NCI-H2227 treated with DMSO at 0.1 percent for 48 hours (cell line): ENCODE data around the gene KLHDC3.

Experiments used
- DNase-seq: peaks from one replicate; lab custom pipeline; 2025; lab: John Stamatoyannopoulos, UW

Gene KLHDC3, protein sequence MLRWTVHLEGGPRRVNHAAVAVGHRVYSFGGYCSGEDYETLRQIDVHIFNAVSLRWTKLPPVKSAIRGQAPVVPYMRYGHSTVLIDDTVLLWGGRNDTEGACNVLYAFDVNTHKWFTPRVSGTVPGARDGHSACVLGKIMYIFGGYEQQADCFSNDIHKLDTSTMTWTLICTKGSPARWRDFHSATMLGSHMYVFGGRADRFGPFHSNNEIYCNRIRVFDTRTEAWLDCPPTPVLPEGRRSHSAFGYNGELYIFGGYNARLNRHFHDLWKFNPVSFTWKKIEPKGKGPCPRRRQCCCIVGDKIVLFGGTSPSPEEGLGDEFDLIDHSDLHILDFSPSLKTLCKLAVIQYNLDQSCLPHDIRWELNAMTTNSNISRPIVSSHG

GRCh38 chr6:43013843-43014433 is at the start of gene KLHDC3, which contains the start of gene MEA1:
KLHDC3 (plus strand) TSS chr6:43014249; CDS start chr6:43017193, 2,944 bp downstream.
MEA1 (minus strand) TSS chr6:43013946; CDS start chr6:43013813, 133 bp downstream.
- peak; percentile 97 for DNase-seq

DNA sequence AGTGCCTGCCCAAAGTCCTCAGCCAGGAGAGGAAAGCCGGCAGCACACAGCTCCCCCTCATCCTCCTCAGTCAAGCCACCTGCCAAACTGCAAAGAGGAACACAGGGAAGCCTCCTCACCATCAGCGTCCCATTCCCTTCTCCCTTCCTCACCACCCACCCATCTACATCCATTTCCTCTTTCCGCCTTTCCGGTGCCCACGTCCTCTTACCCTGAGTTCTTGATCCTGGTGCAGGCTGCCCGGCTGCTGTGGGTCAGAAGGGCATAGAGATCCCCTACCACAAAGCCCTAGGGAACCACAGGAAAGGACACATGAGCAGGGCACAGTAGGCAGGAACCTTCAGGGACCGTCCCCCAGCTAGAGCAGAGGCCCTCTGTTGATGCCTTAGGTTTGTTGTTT is 47.5 kb upstream of the KLHDC3 start:
- no peak for DNase-seq

DNA sequence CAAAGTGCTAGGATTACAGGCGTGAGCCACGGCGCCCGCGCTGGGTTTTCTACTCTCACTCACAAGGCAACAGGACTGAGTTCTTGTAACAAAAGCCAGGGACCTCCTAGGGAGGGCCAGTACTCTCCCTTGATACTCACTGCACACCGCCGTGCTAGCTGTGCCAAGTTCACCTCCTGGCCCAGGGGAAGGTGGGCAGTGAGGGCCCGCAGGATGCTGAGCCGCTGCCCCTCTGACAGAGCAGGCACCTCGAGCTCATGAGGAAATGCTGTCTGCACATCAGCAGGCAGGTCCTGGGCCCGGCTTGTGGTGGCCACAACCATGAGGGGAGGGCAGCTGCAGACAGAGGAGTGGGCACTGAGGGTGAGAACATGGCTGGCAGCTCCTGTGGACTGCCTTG is 46.8 kb upstream of the KLHDC3 start:
- no peak for DNase-seq

DNA sequence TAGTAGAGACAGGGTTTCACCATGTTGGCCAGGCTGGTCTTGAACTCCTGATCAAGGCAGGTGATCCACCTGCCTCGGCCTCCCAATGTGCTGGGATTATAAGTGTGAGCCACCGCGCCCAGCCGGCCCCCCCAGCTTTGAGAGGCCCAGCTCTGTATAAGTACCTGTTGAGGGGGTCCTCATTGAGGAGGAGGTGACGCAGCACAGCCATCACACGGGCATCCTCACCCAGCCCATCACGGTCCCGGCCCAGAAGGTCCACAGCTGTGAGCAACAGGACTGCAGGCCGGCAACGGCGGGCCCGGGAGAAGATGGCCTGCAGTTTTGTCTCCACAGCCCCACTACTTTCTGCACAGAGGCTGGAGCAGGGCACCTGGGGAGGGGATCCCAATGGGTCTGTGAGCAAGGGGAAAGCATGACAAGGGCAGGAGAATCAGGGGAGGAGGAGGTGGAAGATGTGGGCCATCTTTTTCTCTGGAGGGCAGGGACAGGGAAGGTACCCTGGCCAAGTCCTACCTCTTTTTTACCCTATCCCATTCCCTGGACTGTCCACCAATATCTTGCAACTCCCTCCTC is 45.8 kb upstream of the KLHDC3 start:
- DNase-seq = no peak

DNA sequence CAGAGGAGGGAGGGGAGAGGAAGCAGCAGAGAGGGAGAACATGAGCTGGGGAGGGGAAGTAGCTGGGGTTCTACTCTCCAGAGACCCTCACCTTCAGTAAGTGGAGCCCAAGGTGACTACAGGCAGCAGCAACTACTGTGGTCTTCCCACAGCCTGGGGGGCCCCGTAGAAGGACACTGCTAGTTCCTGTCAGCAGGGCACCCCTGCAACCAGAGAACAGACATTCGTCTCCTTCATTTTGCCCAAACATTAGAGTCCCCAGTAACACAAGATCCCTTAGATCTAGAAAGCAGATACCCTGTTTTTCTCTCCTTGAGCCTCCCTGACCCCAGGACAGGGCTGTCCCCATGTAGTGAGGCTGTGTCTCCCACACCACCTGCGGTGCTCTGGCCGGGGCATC is 45.3 kb upstream of the KLHDC3 start:
- no peak for DNase-seq

- no peak for DNase-seq
Observed at GRCh38 chr6:42969431-42969830, 44.6 kb upstream of the KLHDC3 start.

GRCh38 chr6:42969934-42970333 is 44.1 kb upstream of the KLHDC3 start:
- DNase-seq = no peak

DNA sequence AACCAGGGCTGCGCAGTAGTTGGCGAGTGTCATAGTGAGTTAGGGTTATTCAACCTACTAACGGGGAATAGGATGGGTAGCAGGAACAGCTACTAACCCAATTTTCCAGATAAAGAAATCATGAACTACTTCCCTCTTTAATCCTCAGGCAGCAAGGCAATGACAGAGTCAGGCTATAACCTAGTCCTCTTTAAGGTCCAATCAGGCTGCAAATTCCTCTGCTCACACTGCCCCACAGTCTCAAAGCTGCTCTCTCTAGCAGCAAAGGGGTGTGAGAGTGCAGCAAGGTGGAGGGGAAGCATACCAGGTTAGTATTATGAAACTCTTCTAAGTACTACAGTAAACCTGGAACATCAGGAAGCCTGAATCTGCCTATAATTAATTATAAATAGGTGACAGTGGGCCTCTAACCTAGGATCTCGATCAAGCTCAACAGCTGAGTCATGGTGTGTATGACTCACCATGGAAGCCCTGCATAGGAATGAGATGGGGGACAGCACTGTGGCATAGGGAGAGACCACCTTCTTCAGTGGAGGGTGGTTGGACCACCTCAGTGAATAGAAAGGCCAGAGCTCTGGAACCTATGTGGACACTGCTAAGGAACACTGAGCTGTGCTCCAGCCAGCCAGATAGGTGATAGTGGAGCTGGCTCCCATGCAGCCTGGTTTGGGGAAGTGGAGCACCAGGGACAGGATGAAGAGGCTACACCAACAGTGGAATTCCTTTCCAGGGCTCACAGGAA is 43.0 kb upstream of the KLHDC3 start:
- no peak for DNase-seq

- no peak for DNase-seq
Observed at GRCh38 chr6:42971746-42972327, 42.2 kb upstream of the KLHDC3 start.

DNA sequence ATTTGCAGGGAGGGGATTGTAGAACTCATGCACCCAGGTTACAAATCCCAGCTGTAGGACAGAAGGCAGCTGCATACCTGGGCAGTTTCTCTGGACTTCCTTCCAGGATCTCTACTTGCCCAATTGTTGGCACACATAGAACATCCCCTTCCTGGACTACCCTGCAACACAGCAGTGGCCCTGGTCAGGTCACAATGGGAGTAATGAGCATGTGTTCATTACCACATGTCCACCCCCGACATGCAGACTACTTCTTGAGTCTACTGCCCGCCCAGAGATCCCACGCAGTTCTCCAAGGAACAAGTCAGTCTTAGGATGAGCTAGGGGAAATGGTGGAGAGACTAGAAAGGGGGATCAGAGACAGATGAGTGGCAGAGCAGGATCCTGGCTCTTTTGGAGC is 40.1 kb upstream of the KLHDC3 start:
- DNase-seq = no peak

DNA sequence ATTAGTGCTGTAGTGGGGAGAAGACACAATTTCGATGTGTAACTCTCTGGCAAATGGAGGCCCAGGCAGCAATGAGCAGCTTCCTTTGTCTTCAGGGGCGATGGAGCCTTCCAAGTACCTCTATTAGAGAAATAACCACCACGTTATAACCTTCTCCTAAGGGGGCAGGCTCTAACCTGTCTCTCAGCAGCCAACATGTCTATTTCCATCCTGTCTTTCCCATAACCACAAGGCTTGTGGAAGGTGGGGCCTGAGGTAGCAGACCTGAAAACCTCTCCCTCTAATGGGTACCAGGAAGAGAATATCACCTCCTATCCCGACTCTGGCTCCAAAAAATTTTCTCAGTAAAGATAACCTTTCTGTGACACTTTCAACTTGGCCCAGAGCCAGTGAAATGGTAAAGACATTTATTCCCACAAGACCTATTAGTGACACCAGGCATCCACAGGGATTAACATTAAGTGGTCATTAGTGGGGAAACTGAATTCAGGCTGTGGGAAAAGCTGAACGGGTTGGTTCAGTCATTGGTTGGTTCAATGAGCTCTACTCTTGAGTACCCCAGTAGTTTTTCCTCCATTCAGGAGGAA is 39.0 kb upstream of the KLHDC3 start:
- no peak for DNase-seq

- DNase-seq = no peak
Observed at GRCh38 chr6:42978487-42978838, 35.6 kb upstream of the KLHDC3 start.

DNA sequence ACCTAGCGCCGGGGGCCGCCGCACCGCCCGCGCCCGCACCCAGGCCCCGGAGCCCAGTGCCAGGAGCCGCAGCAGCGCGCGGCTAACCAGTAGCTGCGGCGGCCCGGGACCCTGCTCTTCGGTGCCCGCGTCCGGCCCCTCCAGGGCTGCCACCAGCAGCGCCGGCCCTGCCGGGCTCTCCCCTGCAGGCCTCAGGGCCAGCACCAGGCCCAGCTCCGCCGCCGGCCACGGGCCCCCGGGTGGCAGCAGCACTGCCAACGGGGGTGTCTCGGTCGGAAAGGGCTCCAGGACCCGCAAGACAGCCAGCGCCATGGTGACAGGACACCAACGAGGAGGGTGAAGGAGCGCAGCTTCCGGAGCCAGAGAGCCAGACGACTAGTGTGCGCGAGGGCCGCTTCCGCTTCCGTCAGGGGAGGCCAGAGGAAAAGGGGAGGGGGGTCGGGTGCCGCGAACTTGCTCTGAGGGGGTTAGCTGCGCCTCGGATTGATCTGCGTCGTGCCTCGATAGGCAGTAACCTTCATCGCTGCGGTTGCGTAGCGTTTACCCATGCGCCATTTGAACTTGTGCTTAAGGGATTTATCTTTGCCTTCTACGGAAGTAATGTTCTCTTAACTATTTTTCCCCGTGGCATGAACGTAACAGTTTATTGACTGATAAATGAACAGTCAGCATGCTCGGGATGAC is 35.1 kb upstream of the KLHDC3 start, which contains the start of gene PEX6:
PEX6 (minus strand) TSS at position 343 of the 684 bp plus-strand sequence; CDS start at position 312, 31 bp downstream.
- DNase-seq = peak; percentile 89

- DNase-seq = no peak
Observed at GRCh38 chr6:42979523-42980177, 34.4 kb upstream of the KLHDC3 start.

DNA sequence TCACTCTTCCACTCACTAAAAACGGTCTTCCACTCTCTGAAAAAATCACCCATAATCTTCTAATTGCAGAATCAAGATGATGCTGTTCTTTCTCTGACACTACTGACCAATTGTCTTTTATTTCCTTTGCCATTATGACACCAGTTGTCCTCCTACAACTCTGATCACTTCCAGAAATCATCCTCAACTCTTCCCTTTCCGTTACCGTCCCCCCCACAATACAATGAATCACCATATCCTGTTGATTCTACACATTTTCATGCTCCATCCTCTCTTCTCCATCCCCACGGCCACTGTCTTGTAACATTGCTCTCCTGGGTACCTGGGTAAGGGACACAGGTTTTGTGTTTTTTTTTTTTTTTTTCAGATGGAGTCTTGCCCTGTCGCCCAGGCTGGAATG is 32.2 kb upstream of the KLHDC3 start:
- no peak for DNase-seq

- peak; percentile 94 for DNase-seq
Observed at GRCh38 chr6:42984001-42984923, 29.8 kb upstream of the KLHDC3 start, which contains the start of gene PPP2R5D. PPP2R5D (plus strand) TSS chr6:42984570; CDS start chr6:42984678, 108 bp downstream.

- DNase-seq = no peak
Observed at GRCh38 chr6:42984924-42985475, 29.0 kb upstream of the KLHDC3 start.

DNA sequence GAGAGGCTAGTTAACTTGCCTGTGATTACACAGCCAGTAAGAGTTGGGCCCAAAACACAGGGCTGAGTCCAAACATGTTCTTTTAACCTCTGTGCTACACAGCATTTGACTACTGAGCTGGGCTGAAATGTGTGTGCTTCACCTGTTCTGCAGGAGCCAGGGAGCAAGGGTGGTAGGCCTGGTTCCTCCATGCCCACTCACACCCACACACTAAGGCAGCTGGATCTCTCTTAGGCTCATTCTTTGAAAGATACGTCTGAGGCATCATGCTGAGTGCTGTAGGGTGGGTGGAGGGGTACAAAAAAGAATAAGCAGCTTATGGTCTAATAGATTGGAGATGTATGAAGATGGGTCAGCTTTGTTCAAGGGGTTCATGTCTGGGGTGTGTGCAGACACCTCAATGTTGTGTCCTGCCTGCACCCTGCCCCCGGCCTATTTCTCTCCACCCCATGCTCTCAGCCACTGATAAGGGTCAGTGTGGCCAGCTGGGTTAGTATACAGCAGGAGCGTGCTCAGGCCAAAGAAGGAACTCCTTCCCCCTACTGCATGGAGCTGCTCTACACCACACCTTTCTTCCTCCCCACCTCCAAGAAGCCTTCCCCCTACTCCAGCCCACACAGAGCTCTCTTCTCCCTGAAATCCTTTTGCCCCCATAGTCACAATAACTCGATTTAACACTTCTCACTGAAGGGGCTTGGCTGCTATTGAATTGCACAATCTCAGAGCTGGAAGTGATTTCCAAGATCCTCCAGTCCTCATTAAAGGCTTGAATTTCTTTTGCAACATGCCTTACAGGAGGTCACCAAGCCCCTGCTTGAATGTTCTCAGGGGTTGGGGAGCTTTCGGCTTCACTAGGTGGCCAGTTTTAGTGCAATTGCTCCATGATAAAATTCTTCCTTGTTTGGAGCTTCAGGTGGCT is 26.3 kb upstream of the KLHDC3 start:
- DNase-seq = no peak
